ENCODE measurements around the gene ABLIM2. TPM values are rescaled to one million over a fixed set of nuclear protein-coding genes. Genes with fewer than 3 reads are reported as not detected.

The ABLIM2 gene
- polyA plus RNA-seq, 2 donors = 12.4 to 14.4 TPM

DNA sequence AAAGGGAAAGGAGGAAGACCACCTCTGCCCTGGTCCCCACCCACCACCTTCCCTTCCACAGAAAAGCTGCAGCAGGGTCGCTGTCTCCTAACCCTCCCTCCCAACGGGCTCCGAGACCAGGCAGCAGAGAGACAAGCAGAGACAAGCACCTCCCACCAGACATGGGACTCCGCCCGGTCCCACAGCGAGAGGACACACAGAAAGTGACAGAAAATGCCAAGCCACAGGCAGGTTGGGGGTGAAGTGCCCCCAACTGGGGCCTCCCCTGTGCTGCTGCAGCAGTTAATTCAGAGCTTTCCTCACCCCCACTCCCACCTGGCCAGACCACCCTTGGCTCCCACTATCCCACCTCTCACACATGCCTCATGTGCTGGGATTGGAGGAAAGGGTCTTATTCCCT, 154.5 kb downstream of the ABLIM2 start:
- 63 to 65% methylated on average over 6 of the region's 6 CpGs for WGBS, 2 donors
- H3K9me3 ChIP-seq (ENCODE audit: control insufficient read depth in 2 of 2, insufficient read depth in 1 of 2, low read depth in 1 of 2, low read length in 1 of 2) = no peaks in the 10 kb centered on the region
- no peaks in the 10 kb centered on the region for H3K27me3 ChIP-seq (ENCODE audit: control insufficient read depth in 1 of 2, insufficient read depth in 2 of 2, low read length in 2 of 2)
- H3K36me3 ChIP-seq (ENCODE audit: control insufficient read depth in 2 of 2, insufficient read depth in 2 of 2, low read length in 1 of 2) = peaks cover 7 to 15% of the 10 kb centered on the region in 2 donors
- H3K4me1 ChIP-seq (ENCODE audit: control insufficient read depth in 2 of 2, insufficient read depth in 2 of 2, low read length in 1 of 2) = peaks cover 0 to 4% of the 10 kb centered on the region in 2 donors
- H3K27ac ChIP-seq (ENCODE audit: low read depth in 2 of 2, low read length in 1 of 2) = no peak overlapping the region
- H3K4me3 ChIP-seq (ENCODE audit: low read depth in 1 of 2, low read length in 2 of 2) = no peak overlapping the region

DNA sequence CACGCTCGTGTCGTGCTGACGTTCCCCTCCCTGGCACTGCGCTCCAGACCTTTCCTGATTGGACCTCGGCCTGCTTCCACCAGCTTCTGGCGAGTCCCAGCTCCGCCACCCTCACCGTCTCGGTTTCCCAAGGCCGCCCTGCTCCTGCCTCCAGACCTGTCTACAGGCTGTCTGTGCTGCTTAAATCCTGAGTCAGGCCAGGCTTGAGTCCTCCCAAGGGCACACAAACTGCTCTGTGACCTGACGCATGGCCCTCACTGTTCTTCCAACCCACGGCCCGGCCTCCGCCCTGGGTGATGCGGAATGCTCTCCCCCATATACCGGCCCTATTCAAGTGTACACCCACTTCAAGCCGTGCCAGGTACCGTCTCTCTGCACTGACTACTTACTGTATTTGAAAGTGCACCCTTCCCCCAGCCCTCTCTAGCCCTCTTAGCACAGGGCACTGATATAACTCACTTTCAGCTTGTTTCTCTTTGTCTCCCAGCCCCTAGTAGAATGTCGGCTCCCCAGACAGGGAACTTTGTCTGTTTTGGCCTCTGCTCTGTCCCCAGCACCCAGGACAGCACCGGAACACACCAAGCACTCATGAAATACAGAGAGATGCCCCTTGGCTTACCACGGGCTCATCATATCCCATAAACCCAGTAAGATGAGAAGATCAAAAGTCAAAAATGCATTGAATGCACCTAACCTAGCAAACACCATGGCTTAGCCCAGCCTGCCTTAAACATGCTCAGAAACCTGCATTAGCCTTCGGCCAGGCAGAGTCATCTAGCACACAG, 155.9 kb downstream of the ABLIM2 start:
- Histone ChIP-seq H3K4me1 (ENCODE audit: control insufficient read depth in 2 of 2, insufficient read depth in 2 of 2, low read length in 1 of 2) (peaks cover 0 to 4% of the 10 kb centered on the region in 2 donors), H3K27me3 (ENCODE audit: control insufficient read depth in 1 of 2, insufficient read depth in 2 of 2, low read length in 2 of 2) (no peaks in the 10 kb centered on the region), H3K9me3 (ENCODE audit: control insufficient read depth in 2 of 2, insufficient read depth in 1 of 2, low read depth in 1 of 2, low read length in 1 of 2) (no peaks in the 10 kb centered on the region), H3K36me3 (ENCODE audit: control insufficient read depth in 2 of 2, insufficient read depth in 2 of 2, low read length in 1 of 2) (peaks cover 4 to 12% of the 10 kb centered on the region in 2 donors), H3K27ac (ENCODE audit: low read depth in 2 of 2, low read length in 1 of 2) (no peak overlapping the region), H3K4me3 (ENCODE audit: low read depth in 1 of 2, low read length in 2 of 2) (no peak overlapping the region)
- WGBS, 2 donors = 87 to 91% methylated on average over 23 of the region's 23 CpGs

DNA sequence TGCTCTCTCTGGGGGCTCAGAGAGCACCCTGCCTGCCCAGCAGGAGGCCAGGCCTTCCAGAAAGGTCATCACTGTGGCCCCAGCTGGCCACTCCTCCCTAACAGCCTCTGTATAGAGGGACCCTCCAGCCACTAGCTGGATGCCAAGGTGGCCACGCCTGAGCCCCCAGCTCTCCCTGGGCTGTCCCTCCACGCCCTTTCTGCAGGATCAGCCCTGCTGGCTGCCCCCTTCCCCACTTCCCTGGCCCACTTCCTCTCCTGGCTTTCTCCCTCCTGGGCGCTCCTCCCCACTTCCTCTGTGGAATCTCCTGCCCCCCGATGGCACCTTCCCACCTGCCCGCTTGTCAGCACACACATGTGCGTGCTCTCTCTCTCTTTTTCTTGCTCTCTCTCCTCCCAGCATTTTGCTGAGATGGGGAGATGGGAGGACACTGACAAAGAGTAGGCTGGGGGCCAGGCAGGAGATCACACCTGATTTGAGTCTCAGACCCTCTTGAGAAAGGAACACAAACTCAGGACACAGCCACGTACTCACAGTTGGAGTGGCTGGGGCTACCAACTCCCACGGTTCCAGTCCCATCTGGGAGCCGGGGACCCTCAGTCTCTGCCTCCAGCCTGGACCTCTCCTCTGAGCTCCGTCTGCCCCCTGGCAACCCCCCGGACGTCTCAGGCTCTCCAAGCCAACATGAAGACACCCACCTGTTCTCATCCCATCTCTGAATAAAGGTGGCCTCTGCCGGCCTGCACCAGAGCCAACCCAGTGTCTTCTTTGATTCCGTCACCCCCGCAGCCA, 156.9 kb downstream of the ABLIM2 start:
- Histone ChIP-seq H3K4me3 (ENCODE audit: low read depth in 1 of 2, low read length in 2 of 2) (no peak overlapping the region), H3K27ac (ENCODE audit: low read depth in 2 of 2, low read length in 1 of 2) (peak overlapping the region in 1 of 2 donors; percentile 9), H3K27me3 (ENCODE audit: control insufficient read depth in 1 of 2, insufficient read depth in 2 of 2, low read length in 2 of 2) (no peaks in the 10 kb centered on the region), H3K4me1 (ENCODE audit: control insufficient read depth in 2 of 2, insufficient read depth in 2 of 2, low read length in 1 of 2) (peaks cover 0 to 4% of the 10 kb centered on the region in 2 donors), H3K36me3 (ENCODE audit: control insufficient read depth in 2 of 2, insufficient read depth in 2 of 2, low read length in 1 of 2) (peaks cover 4 to 12% of the 10 kb centered on the region in 2 donors), H3K9me3 (ENCODE audit: control insufficient read depth in 2 of 2, insufficient read depth in 1 of 2, low read depth in 1 of 2, low read length in 1 of 2) (no peaks in the 10 kb centered on the region)
- WGBS, 2 donors = 80 to 83% methylated on average over 15 of the region's 15 CpGs

DNA sequence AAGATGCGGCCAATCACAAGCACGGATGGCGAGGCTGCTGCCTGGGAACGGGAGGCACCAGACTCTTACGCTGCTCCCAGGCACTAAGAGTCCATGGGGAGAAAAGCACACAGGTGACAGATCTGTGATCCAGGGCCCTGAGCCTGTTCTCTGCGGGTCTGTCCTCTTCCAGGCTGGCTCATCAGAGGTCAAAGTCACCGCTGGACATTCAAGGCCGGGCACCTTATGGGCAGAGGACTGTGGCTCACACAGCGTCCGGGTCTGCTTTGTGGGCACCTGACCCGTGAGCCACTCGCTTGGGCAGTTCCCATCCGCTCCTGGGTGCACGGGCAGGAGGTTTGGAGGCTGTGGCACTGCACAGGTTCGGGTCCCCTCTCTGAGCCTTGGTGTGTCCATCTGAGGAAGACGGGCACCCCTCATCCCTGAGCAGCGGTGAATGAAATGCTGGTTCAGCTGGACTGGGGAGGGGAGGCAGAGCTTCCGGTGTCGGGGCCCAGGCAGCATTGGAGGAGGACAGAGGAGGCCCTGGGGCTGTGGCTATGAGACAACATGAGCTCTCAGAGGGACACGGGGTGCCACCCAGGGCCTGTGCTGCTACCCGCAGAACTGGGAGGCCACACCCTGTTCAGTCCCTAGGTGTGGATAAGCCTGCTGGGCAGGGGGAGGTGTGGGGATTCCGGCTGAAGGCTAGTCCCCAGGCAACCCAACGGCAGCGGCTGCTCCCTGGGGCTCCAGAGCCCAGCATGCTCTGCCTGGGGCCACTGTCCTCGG, 157.7 kb downstream of the ABLIM2 start:
- H3K27me3 ChIP-seq (ENCODE audit: control insufficient read depth in 1 of 2, insufficient read depth in 2 of 2, low read length in 2 of 2) = no peaks in the 10 kb centered on the region
- peaks cover 0 to 4% of the 10 kb centered on the region in 2 donors for H3K4me1 ChIP-seq (ENCODE audit: control insufficient read depth in 2 of 2, insufficient read depth in 2 of 2, low read length in 1 of 2)
- H3K4me3 ChIP-seq (ENCODE audit: low read depth in 1 of 2, low read length in 2 of 2) = no peak overlapping the region
- 82 to 83% methylated on average over 24 to 25 of the region's 25 CpGs for WGBS, 2 donors
- H3K27ac ChIP-seq (ENCODE audit: low read depth in 2 of 2, low read length in 1 of 2) = no peak overlapping the region
- no peaks in the 10 kb centered on the region for H3K9me3 ChIP-seq (ENCODE audit: control insufficient read depth in 2 of 2, insufficient read depth in 1 of 2, low read depth in 1 of 2, low read length in 1 of 2)
- H3K36me3 ChIP-seq (ENCODE audit: control insufficient read depth in 2 of 2, insufficient read depth in 2 of 2, low read length in 1 of 2) = peaks cover 4 to 12% of the 10 kb centered on the region in 2 donors

DNA sequence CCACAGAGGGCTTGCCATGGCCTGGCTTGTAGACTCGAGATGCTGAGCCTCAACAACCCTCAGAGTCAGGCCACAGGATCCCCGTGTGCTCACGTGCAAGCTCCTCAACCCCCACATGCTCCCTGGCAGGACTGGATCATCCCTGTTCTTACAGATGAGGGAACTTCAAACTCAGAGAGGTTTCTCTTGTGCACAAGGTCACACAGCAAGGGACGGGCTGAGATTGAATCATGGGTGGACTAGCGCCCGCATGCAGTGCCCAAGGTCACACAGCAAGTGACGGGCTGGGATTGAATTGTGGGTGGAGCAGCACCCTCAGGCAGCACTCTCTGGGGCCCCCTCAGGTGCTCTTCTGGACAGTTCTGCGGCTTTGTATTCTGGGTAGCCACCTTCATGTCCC, 158.4 kb downstream of the ABLIM2 start:
- H3K27me3 ChIP-seq (ENCODE audit: control insufficient read depth in 1 of 2, insufficient read depth in 2 of 2, low read length in 2 of 2) = no peaks in the 10 kb centered on the region
- no peaks in the 10 kb centered on the region for H3K9me3 ChIP-seq (ENCODE audit: control insufficient read depth in 2 of 2, insufficient read depth in 1 of 2, low read depth in 1 of 2, low read length in 1 of 2)
- H3K27ac ChIP-seq (ENCODE audit: low read depth in 2 of 2, low read length in 1 of 2) = no peak overlapping the region
- WGBS, 2 donors = 87% methylated on average over 8 of the region's 8 CpGs
- H3K4me1 ChIP-seq (ENCODE audit: control insufficient read depth in 2 of 2, insufficient read depth in 2 of 2, low read length in 1 of 2) = peaks cover 0 to 4% of the 10 kb centered on the region in 2 donors
- peaks cover 0 to 6% of the 10 kb centered on the region in 2 donors for H3K36me3 ChIP-seq (ENCODE audit: control insufficient read depth in 2 of 2, insufficient read depth in 2 of 2, low read length in 1 of 2)
- no peak overlapping the region for H3K4me3 ChIP-seq (ENCODE audit: low read depth in 1 of 2, low read length in 2 of 2)

DNA sequence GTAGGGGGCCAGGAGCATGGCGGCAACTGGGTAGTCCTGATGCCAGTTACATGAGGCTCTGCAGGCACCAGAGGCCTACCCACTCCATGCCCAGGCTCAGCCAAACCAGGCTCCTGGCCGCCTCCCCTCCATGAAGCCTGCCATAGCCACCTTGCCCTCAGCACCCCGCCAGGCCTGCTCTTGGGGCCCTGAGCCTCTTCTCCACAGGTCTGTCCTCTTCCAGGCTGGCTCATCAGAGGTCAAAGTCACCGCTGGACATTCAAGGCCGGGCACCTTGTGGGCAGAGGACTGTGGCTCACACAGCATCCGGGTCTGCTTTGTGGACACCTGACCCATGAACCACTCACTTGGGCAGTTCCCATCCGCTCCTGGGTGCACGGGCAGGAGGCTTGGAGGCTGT, 158.9 kb downstream of the ABLIM2 start:
- WGBS, 2 donors = 90 to 96% methylated on average over 8 of the region's 8 CpGs
- H3K27ac ChIP-seq (ENCODE audit: low read depth in 2 of 2, low read length in 1 of 2) = no peak overlapping the region

DNA sequence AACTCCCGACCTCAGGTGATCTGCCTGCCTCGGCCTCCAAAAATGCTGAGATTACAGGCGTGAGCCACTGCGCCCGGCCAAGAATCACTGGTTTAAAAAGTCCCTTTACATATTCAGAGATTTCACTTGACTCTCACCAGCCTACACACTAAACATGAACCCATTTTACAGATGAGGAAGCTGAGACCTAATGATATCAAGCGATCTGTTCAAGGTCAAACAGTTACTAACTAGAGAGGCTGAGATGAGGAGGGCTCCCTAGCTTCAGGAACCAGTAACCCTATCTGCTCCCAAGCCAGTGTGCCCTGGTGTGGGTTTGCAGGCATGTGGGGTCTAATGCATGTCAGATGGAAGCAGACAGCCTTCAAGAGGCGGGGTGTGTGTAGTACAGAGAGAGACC, 159.3 kb downstream of the ABLIM2 start:
- no peak overlapping the region for H3K4me3 ChIP-seq (ENCODE audit: low read depth in 1 of 2, low read length in 2 of 2)
- H3K36me3 ChIP-seq (ENCODE audit: control insufficient read depth in 2 of 2, insufficient read depth in 2 of 2, low read length in 1 of 2) = no peaks in the 10 kb centered on the region
- H3K9me3 ChIP-seq (ENCODE audit: control insufficient read depth in 2 of 2, insufficient read depth in 1 of 2, low read depth in 1 of 2, low read length in 1 of 2) = no peaks in the 10 kb centered on the region
- WGBS, 2 donors = 93 to 97% methylated on average over 7 of the region's 7 CpGs
- no peak overlapping the region for H3K27ac ChIP-seq (ENCODE audit: low read depth in 2 of 2, low read length in 1 of 2)
- peaks cover 0 to 4% of the 10 kb centered on the region in 2 donors for H3K4me1 ChIP-seq (ENCODE audit: control insufficient read depth in 2 of 2, insufficient read depth in 2 of 2, low read length in 1 of 2)
- H3K27me3 ChIP-seq (ENCODE audit: control insufficient read depth in 1 of 2, insufficient read depth in 2 of 2, low read length in 2 of 2) = no peaks in the 10 kb centered on the region

More for the DNA sequence above, 158.9 kb downstream of the ABLIM2 start:
- no peak overlapping the region for H3K4me3 ChIP-seq (ENCODE audit: low read depth in 1 of 2, low read length in 2 of 2)
- peaks cover 0 to 4% of the 10 kb centered on the region in 2 donors for H3K4me1 ChIP-seq (ENCODE audit: control insufficient read depth in 2 of 2, insufficient read depth in 2 of 2, low read length in 1 of 2)
- H3K27me3 ChIP-seq (ENCODE audit: control insufficient read depth in 1 of 2, insufficient read depth in 2 of 2, low read length in 2 of 2) = no peaks in the 10 kb centered on the region
- H3K9me3 ChIP-seq (ENCODE audit: control insufficient read depth in 2 of 2, insufficient read depth in 1 of 2, low read depth in 1 of 2, low read length in 1 of 2) = no peaks in the 10 kb centered on the region
- H3K36me3 ChIP-seq (ENCODE audit: control insufficient read depth in 2 of 2, insufficient read depth in 2 of 2, low read length in 1 of 2) = peaks cover 0 to under 1% of the 10 kb centered on the region in 2 donors

DNA sequence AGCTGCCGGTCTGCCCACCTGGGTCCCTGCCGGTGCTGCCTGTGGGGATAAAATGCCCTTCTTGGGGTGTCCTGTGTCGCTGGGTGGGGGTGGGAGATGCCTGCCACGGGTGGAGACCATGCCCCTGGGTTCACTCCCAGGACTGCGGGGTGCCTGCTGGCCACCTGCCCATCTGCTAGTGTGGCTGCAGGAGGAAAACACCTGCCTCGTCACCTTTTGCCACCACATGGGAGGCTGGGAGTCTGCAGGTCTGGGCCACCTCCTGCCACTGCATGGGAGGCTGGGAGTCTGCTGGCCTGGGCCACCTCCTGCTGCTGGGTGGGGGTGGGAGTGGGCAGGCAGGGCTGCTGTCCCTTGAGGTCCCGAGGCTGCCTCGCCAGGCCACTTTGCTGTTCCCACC, 160.2 kb downstream of the ABLIM2 start:
- H3K4me3 ChIP-seq (ENCODE audit: low read depth in 1 of 2, low read length in 2 of 2) = no peak overlapping the region
- no peaks in the 10 kb centered on the region for H3K36me3 ChIP-seq (ENCODE audit: control insufficient read depth in 2 of 2, insufficient read depth in 2 of 2, low read length in 1 of 2)
- no peaks in the 10 kb centered on the region for H3K9me3 ChIP-seq (ENCODE audit: control insufficient read depth in 2 of 2, insufficient read depth in 1 of 2, low read depth in 1 of 2, low read length in 1 of 2)
- H3K27me3 ChIP-seq (ENCODE audit: control insufficient read depth in 1 of 2, insufficient read depth in 2 of 2, low read length in 2 of 2) = no peaks in the 10 kb centered on the region
- peaks cover 0 to 4% of the 10 kb centered on the region in 2 donors for H3K4me1 ChIP-seq (ENCODE audit: control insufficient read depth in 2 of 2, insufficient read depth in 2 of 2, low read length in 1 of 2)
- H3K27ac ChIP-seq (ENCODE audit: low read depth in 2 of 2, low read length in 1 of 2) = no peak overlapping the region
- WGBS, 2 donors = 81 to 82% methylated on average over 8 of the region's 8 CpGs

DNA sequence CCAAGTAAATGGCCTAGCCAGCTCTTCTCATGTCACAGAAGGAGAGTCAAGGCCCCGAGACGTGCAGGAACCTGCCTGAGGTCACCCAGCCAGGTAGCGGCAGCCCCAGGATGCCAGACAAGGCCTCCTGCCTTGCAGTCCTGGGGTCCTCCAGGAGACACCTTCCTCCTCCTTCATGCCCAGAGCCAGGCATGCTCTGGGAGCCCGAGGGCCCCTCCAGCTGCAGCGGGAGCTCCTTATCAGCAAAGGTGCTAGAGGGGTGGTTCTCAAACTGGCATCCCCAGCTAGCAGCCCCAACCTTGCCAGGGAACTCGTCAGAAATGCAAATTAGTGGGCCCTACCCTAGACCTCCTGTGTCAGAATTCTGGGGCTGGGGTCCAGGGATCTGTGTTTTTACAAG, 162.7 kb downstream of the ABLIM2 start:
- WGBS, 2 donors = 81 to 84% methylated on average over 6 of the region's 6 CpGs
- no peaks in the 10 kb centered on the region for H3K9me3 ChIP-seq (ENCODE audit: control insufficient read depth in 2 of 2, insufficient read depth in 1 of 2, low read depth in 1 of 2, low read length in 1 of 2)
- H3K4me3 ChIP-seq (ENCODE audit: low read depth in 1 of 2, low read length in 2 of 2) = no peak overlapping the region
- no peaks in the 10 kb centered on the region for H3K4me1 ChIP-seq (ENCODE audit: control insufficient read depth in 2 of 2, insufficient read depth in 2 of 2, low read length in 1 of 2)
- peaks cover 0 to 3% of the 10 kb centered on the region in 2 donors for H3K36me3 ChIP-seq (ENCODE audit: control insufficient read depth in 2 of 2, insufficient read depth in 2 of 2, low read length in 1 of 2)
- no peak overlapping the region for H3K27ac ChIP-seq (ENCODE audit: low read depth in 2 of 2, low read length in 1 of 2)
- no peaks in the 10 kb centered on the region for H3K27me3 ChIP-seq (ENCODE audit: control insufficient read depth in 1 of 2, insufficient read depth in 2 of 2, low read length in 2 of 2)

Measured in esophagus (tissue), 2 donors.